Measurements from ENCODE around the gene VPS13D. TPM values are rescaled to one million over a fixed set of nuclear protein-coding genes. Genes with fewer than 3 reads are reported as not detected.

VPS13D gene
- total RNA-seq, 1 experiment from 2014 or later = 20.2 TPM

GRCh38 chr1:12464598-12465056 is 234.8 kb downstream of the VPS13D start:
- Histone ChIP-seq H3K9ac (ENCODE audit: extremely low read depth, insufficient read length, low read length) (no peak overlapping the region), H3K27me3 (ENCODE audit: insufficient read depth, low read length) (no peaks in the 10 kb centered on the region), H3K27ac (ENCODE audit: insufficient read length, low read depth, low read length) (no peak overlapping the region), H3K79me1 (ENCODE audit: insufficient read depth, low read depth, low read length, poor library complexity, severe bottlenecking) (no peaks in the 10 kb centered on the region), H2AK5ac (ENCODE audit: insufficient read length, low read length) (no peak overlapping the region), H3K23ac (ENCODE audit: insufficient read length, low read depth, low read length) (no peak overlapping the region), H2BK20ac (ENCODE audit: low read depth, low read length, poor library complexity, severe bottlenecking) (no peak overlapping the region), H2BK12ac (ENCODE audit: insufficient read length, low read depth, low read length) (no peak overlapping the region), H2BK120ac (ENCODE audit: low read depth, low read length, poor library complexity, severe bottlenecking) (no peak overlapping the region), H4K91ac (ENCODE audit: insufficient read length, low read depth, low read length) (no peak overlapping the region), H3K9me3 (ENCODE audit: control insufficient read depth, low read depth, low read length) (no peaks in the 10 kb centered on the region), H2BK15ac (ENCODE audit: low read depth, low read length) (no peak overlapping the region), H2BK5ac (ENCODE audit: insufficient read length, low read length) (no peak overlapping the region), H4K20me1 (ENCODE audit: control insufficient read depth, insufficient read depth, insufficient read length) (no peaks in the 10 kb centered on the region), H3K14ac (ENCODE audit: insufficient read depth, low read length) (no peak overlapping the region), H3K4me1 (ENCODE audit: insufficient read depth, low read length) (no peaks in the 10 kb centered on the region), H3K18ac (ENCODE audit: insufficient read length, low read depth, low read length) (no peak overlapping the region), H3K4ac (ENCODE audit: low read depth, low read length) (no peak overlapping the region), H3T11ph (ENCODE audit: low read length) (no peak overlapping the region), H4K5ac (ENCODE audit: insufficient read length, low read depth, low read length) (no peak overlapping the region), H3K23me2 (ENCODE audit: insufficient read length, low read depth, low read length, poor library complexity, severe bottlenecking) (no peaks in the 10 kb centered on the region), H3K4me2 (ENCODE audit: insufficient read depth, insufficient read length, low read length) (no peak overlapping the region), H4K8ac (replicated peaks; ENCODE audit: insufficient read length, low read depth, low read length) (no peak overlapping the region), H2AFZ (ENCODE audit: low read length) (no peak overlapping the region), H3K79me2 (ENCODE audit: insufficient read depth, low read length) (no peaks in the 10 kb centered on the region), H3K56ac (ENCODE audit: insufficient read length, low read depth, low read length) (no peak overlapping the region)
- Mint-ChIP-seq H3K4me3 (no peak overlapping the region), H3K36me3 (ENCODE audit: insufficient read depth in 1 of 3, low read depth in 3 of 3) (peaks cover 0 to 11% (median 9%) of the 10 kb centered on the region in 3 experiments; a peak in 6 of 7 replicates), H3K9me3 (no peaks in the 10 kb centered on the region), H3K27me3 (ENCODE audit: low read depth) (no peaks in the 10 kb centered on the region), H3K4me1 (peaks cover 6% of the 10 kb centered on the region in 2 experiments), H3K27ac (peak overlapping the region in 2 of 3 experiments; percentile 46 to 66; a peak in 1 of 7 replicates)
- no peak for DNase-seq
- WGBS (ENCODE audit: extremely low coverage, insufficient read length, low lambda C conversion rate) = no CpG with 5 or more reads among the region's 5 CpGs
- no peak for TF ChIP-seq CTCF (conservative IDR thresholded peaks at IDR 0.05)

Data from H9 (cell line).